ENCODE results near the gene HSD17B7. TPM values are rescaled to one million over a fixed set of nuclear protein-coding genes. Genes with fewer than 3 reads are reported as not detected.

HSD17B7 gene
- total RNA-seq, 1 donor from 2014 or later = 8.9 TPM

GRCh38 chr1:162856260-162856659, 65.8 kb downstream of the HSD17B7 start:
- DNase-seq (ENCODE audit: low spot score) = no peak

GRCh38 chr1:162857850-162858249, 67.3 kb downstream of the HSD17B7 start:
- DNase-seq (ENCODE audit: low spot score) = no peak

GRCh38 chr1:162859191-162859590, 68.7 kb downstream of the HSD17B7 start:
- DNase-seq (ENCODE audit: low spot score) = no peak

- no peak for DNase-seq (ENCODE audit: low spot score)
Observed at GRCh38 chr1:162861101-162861500, 70.6 kb downstream of the HSD17B7 start, which contains the start of gene CCDC190. TSS of gene CCDC190 (minus strand) at chr1:162861175. CDS start at chr1:162859646, 1,529 bp downstream.

GRCh38 chr1:162861625-162862024, 71.1 kb downstream of the HSD17B7 start:
- DNase-seq (ENCODE audit: low spot score) = no peak

Other genes with a start within 250 kb of the HSD17B7 start
- gene UAP1, start 229.0 kb upstream of the HSD17B7 start, total RNA-seq = 531 TPM
- gene DDR2, start 158.2 kb upstream of the HSD17B7 start, total RNA-seq = 187 TPM
- gene CCDC190, start 70.5 kb downstream of the HSD17B7 start, total RNA-seq = not detected